H9 (cell line): ENCODE measurements around the gene UNC119. TPM values are rescaled to one million over a fixed set of nuclear protein-coding genes. Genes with fewer than 3 reads are reported as not detected.

Experiments
- DNase-seq: peaks from one replicate; pipeline ENCODE4 v3.0.0-alpha.2; 2017
- H2AFZ ChIP-seq: one replicate; pipeline ENCODE4 v1.6.1; 2013; ENCODE audit warnings: mild to moderate bottlenecking, low read length, control low read depth, moderate library complexity
- H2AK5ac ChIP-seq: 2 replicates; pipeline ENCODE4 v1.6.1; 2013; ENCODE audit warnings: low read length, control low read depth, mixed read lengths; ENCODE audit not compliant: insufficient read length
- H2BK120ac ChIP-seq: one replicate; pipeline ENCODE4 v1.6.1; 2013; ENCODE audit warnings: low read depth, mild to moderate bottlenecking, low read length, control low read depth, inconsistent platforms; ENCODE audit not compliant: poor library complexity, severe bottlenecking
- H2BK12ac ChIP-seq: 2 replicates; pipeline ENCODE4 v1.6.1; 2013; ENCODE audit warnings: low read length, control low read depth, mixed read lengths, low read depth; ENCODE audit not compliant: insufficient read length
- H2BK15ac ChIP-seq: 2 replicates; pipeline ENCODE4 v1.6.1; 2013; ENCODE audit warnings: low read depth, low read length, control low read depth
- H2BK20ac ChIP-seq: one replicate; pipeline ENCODE4 v1.6.1; 2013; ENCODE audit warnings: low read depth, mild to moderate bottlenecking, low read length, control low read depth, inconsistent platforms; ENCODE audit not compliant: poor library complexity, severe bottlenecking
- H2BK5ac ChIP-seq: 2 replicates; pipeline ENCODE4 v1.6.1; 2013; ENCODE audit warnings: low read length, control low read depth, mixed read lengths; ENCODE audit not compliant: insufficient read length
- H3K14ac ChIP-seq: 2 replicates; pipeline ENCODE4 v1.6.1; 2013; ENCODE audit warnings: low read length, control low read depth; ENCODE audit not compliant: insufficient read depth
- H3K18ac ChIP-seq: 2 replicates; pipeline ENCODE4 v1.6.1; 2013; ENCODE audit warnings: low read depth, mild to moderate bottlenecking, mixed read lengths, low read length, control low read depth; ENCODE audit not compliant: insufficient read length
- H3K23ac ChIP-seq: 2 replicates; pipeline ENCODE4 v1.6.1; 2013; ENCODE audit warnings: low read length, control low read depth, mixed read lengths, low read depth; ENCODE audit not compliant: insufficient read length
- H3K23me2 ChIP-seq: 2 replicates; pipeline ENCODE4 v1.6.1; 2013; ENCODE audit warnings: low read depth, mild to moderate bottlenecking, mixed read lengths, low read length, control low read depth; ENCODE audit not compliant: insufficient read length, poor library complexity, severe bottlenecking
- H3K27ac ChIP-seq: 2 replicates; pipeline ENCODE4 v1.5.1; 2013; ENCODE audit warnings: low read length, control low read depth, mixed read lengths, low read depth; ENCODE audit not compliant: insufficient read length
- H3K27me3 ChIP-seq: 2 replicates; pipeline ENCODE4 v1.6.1; 2013; ENCODE audit warnings: low read length, control low read depth, inconsistent platforms; ENCODE audit not compliant: insufficient read depth
- H3K4ac ChIP-seq: 2 replicates; pipeline ENCODE4 v1.6.1; 2013; ENCODE audit warnings: low read depth, mild to moderate bottlenecking, control low read depth, inconsistent platforms, low read length, moderate library complexity
- H3K4me1 ChIP-seq: 2 replicates; pipeline ENCODE4 v1.6.1; 2013; ENCODE audit warnings: low read length, control low read depth, inconsistent platforms; ENCODE audit not compliant: insufficient read depth
- H3K4me2 ChIP-seq: 2 replicates; pipeline ENCODE4 v1.6.1; 2013; ENCODE audit warnings: low read length, control low read depth, mixed read lengths; ENCODE audit not compliant: insufficient read length, insufficient read depth
- H3K56ac ChIP-seq: 2 replicates; pipeline ENCODE4 v1.6.1; 2013; ENCODE audit warnings: low read depth, mild to moderate bottlenecking, mixed read lengths, low read length, control low read depth; ENCODE audit not compliant: insufficient read length
- H3K79me1 ChIP-seq: 2 replicates; pipeline ENCODE4 v1.6.1; 2013; ENCODE audit warnings: low read depth, mild to moderate bottlenecking, moderate library complexity, low read length, control low read depth, inconsistent platforms; ENCODE audit not compliant: insufficient read depth, poor library complexity, severe bottlenecking
- H3K79me2 ChIP-seq: 2 replicates; pipeline ENCODE4 v1.6.1; 2013; ENCODE audit warnings: low read length, control low read depth, inconsistent platforms; ENCODE audit not compliant: insufficient read depth
- H3K9ac ChIP-seq: 2 replicates; pipeline ENCODE4 v1.6.1; 2013; ENCODE audit warnings: low read length, control low read depth, mixed read lengths; ENCODE audit not compliant: insufficient read length; ENCODE audit errors: extremely low read depth
- H3K9me3 ChIP-seq: one replicate; pipeline ENCODE4 v1.6.1; 2013; ENCODE audit warnings: low read depth, low read length, inconsistent platforms; ENCODE audit not compliant: control insufficient read depth
- H3T11ph ChIP-seq: one replicate; pipeline ENCODE4 v1.6.1; 2013; ENCODE audit warnings: mild to moderate bottlenecking, low read length, control low read depth, inconsistent platforms
- H4K20me1 ChIP-seq: one replicate; pipeline ENCODE4 v1.6.1; 2013; ENCODE audit not compliant: control insufficient read depth, insufficient read length, insufficient read depth
- H4K5ac ChIP-seq: 2 replicates; pipeline ENCODE4 v1.6.1; 2013; ENCODE audit warnings: low read depth, mild to moderate bottlenecking, mixed read lengths, low read length, control low read depth; ENCODE audit not compliant: insufficient read length
- H4K8ac ChIP-seq: replicated peaks from 2 replicates; pipeline ENCODE4 v1.6.1; 2013; ENCODE audit warnings: low read length, control low read depth, mixed read lengths, low read depth; ENCODE audit not compliant: insufficient read length
- H4K91ac ChIP-seq: 2 replicates; pipeline ENCODE4 v1.6.1; 2013; ENCODE audit warnings: low read depth, mild to moderate bottlenecking, moderate library complexity, mixed read lengths, low read length, control low read depth; ENCODE audit not compliant: insufficient read length
- H3K27ac Mint-ChIP-seq, 3 experiments: 2 replicates in 2 of 3; 3 replicates in 1 of 3; pipeline ENCODE4 v1.8.0; 2020 to 2021; ENCODE audit warnings: mixed read lengths in 3 of 3, mild to moderate bottlenecking in 1 of 3, moderate library complexity in 1 of 3
- H3K27me3 Mint-ChIP-seq: 2 replicates; pipeline ENCODE4 v1.8.0; 2021; ENCODE audit warnings: low read depth, mild to moderate bottlenecking, moderate library complexity, mixed read lengths
- H3K36me3 Mint-ChIP-seq, 3 experiments: 2 replicates in 2 of 3; 3 replicates in 1 of 3; pipeline ENCODE4 v1.8.0; 2020 to 2021; ENCODE audit warnings: low read depth in 3 of 3, mixed read lengths in 3 of 3; ENCODE audit not compliant: insufficient read depth in 1 of 3
- H3K4me1 Mint-ChIP-seq, 2 experiments: 2 replicates each; pipeline ENCODE4 v1.8.0; 2020; ENCODE audit warnings: mixed read lengths in 2 of 2
- H3K4me3 Mint-ChIP-seq, 2 experiments: 2 replicates in 1 of 2; 3 replicates in 1 of 2; pipeline ENCODE4 v1.8.0; 2020 to 2021; ENCODE audit warnings: mild to moderate bottlenecking in 2 of 2, mixed read lengths in 2 of 2, moderate library complexity in 1 of 2
- H3K9me3 Mint-ChIP-seq, 2 experiments: 2 replicates in 1 of 2; 3 replicates in 1 of 2; pipeline ENCODE4 v1.8.0; 2020; ENCODE audit warnings: mild to moderate bottlenecking in 2 of 2, mixed read lengths in 2 of 2, moderate library complexity in 1 of 2
- CTCF ChIP-seq: fragments of 200-600 bp; sonication (generic); conservative IDR thresholded peaks from 3 replicates; pipeline ENCODE4 v1.8.0; 2021; ENCODE audit warnings: antibody characterized with exemption, mild to moderate bottlenecking
- WGBS: extraction: QIAGEN DNeasy Blood & Tissue Kit; methylation state at CpG from one replicate; pipeline ENCODE4 v1.1.7; 2013; ENCODE audit warnings: missing lambda C conversion rate, low lambda C conversion rate, mixed read lengths; ENCODE audit not compliant: insufficient read length; ENCODE audit errors: extremely low coverage; 5-methylcytosine and 5-hydroxymethylcytosine counted together
- total RNA-seq: library from RNA; stranded (reverse); gene quantifications from 2 replicates; pipeline ENCODE4 v1.2.1, GENCODE V29; 2021

UNC119 gene
- total RNA-seq, 1 experiment from 2014 or later = 36.9 TPM

DNA sequence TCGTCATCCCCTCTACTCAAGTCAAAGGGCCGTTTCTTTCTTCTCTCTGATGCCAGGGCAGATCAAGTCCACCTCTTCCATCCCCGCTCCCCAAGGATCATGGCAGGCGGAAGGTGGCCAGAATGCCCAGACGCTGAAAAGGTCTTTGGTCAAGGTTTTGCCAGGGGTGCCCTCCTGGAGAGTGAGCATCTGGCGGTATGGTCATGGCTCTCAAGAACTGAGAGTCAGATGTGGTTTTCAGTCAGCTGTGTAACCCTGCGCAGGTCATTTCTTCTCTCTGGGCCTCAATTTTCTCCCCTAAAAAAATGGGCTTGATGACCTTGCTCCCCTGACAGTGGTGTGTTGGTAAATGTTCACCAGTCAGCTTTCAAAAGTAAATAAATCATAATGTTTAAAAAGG, 33.8 kb downstream of the UNC119 start:
- no peak overlapping the region for H2BK120ac ChIP-seq
- no peaks in the 10 kb centered on the region for H3K79me2 ChIP-seq
- no peak overlapping the region for H3K14ac ChIP-seq
- no peak for TF ChIP-seq CTCF
- no peak overlapping the region for H3K23ac ChIP-seq
- peaks cover 20% of the 10 kb centered on the region for H3K27me3 Mint-ChIP-seq
- no peak overlapping the region for H2BK5ac ChIP-seq
- H3K23me2 ChIP-seq = no peaks in the 10 kb centered on the region
- H4K8ac ChIP-seq = no peak overlapping the region
- H3K36me3 Mint-ChIP-seq = no peaks in the 10 kb centered on the region
- H3K4me3 Mint-ChIP-seq = no peak overlapping the region
- H2BK15ac ChIP-seq = no peak overlapping the region
- no CpG with 5 or more reads among the region's 7 CpGs for WGBS
- no peak for DNase-seq
- no peak overlapping the region for H3K56ac ChIP-seq
- H2AFZ ChIP-seq = no peak overlapping the region
- H3K27me3 ChIP-seq = no peaks in the 10 kb centered on the region
- H2BK12ac ChIP-seq = no peak overlapping the region
- no peaks in the 10 kb centered on the region for H3K79me1 ChIP-seq
- H3K4me1 ChIP-seq = no peaks in the 10 kb centered on the region
- no peaks in the 10 kb centered on the region for H4K20me1 ChIP-seq
- no peak overlapping the region for H3K27ac ChIP-seq
- no peak overlapping the region for H3K4me2 ChIP-seq
- no peak overlapping the region for H2AK5ac ChIP-seq
- no peak overlapping the region for H2BK20ac ChIP-seq
- H3K4me1 Mint-ChIP-seq = peaks cover 7 to 15% of the 10 kb centered on the region in 2 experiments
- no peak overlapping the region for H4K91ac ChIP-seq
- H3K9me3 Mint-ChIP-seq = peaks cover 2 to 5% of the 10 kb centered on the region in 2 experiments; a peak in 2 of 5 replicates
- H3K9ac ChIP-seq = no peak overlapping the region
- H4K5ac ChIP-seq = no peak overlapping the region
- no peak overlapping the region for H3K18ac ChIP-seq
- no peaks in the 10 kb centered on the region for H3K9me3 ChIP-seq
- H3K4ac ChIP-seq = no peak overlapping the region
- no peak overlapping the region for H3T11ph ChIP-seq
- H3K27ac Mint-ChIP-seq = no peak overlapping the region
